IMR-90 (cell line): Measurements from ENCODE around the gene CD93.

Source experiments
- CEBPB ChIP-seq: IDR thresholded peaks from 2 replicates; pipeline ENCODE4 v1.6.1; 2012; ENCODE audit warnings: low read depth, low read length, improper control_type of control experiment
- CHD1 ChIP-seq: IDR thresholded peaks from 2 replicates; pipeline ENCODE4 v1.6.1; 2012; ENCODE audit warnings: low read depth, low read length, improper control_type of control experiment
- FOS ChIP-seq: fragments of 150-350 bp; IDR thresholded peaks from 2 replicates; pipeline ENCODE4 v1.6.1; 2016; ENCODE audit warnings: low read depth, low read length
- MAFK ChIP-seq: IDR thresholded peaks from 2 replicates; pipeline ENCODE4 v1.6.1; 2012; ENCODE audit warnings: low read depth, low read length, improper control_type of control experiment
- POLR2A ChIP-seq: IDR thresholded peaks from 2 replicates; pipeline ENCODE4 v1.6.1; 2012; ENCODE audit warnings: mild to moderate bottlenecking, low read depth, low read length
- RAD21 ChIP-seq: IDR thresholded peaks from 2 replicates; pipeline ENCODE4 v1.6.1; 2012; ENCODE audit warnings: low read length, improper control_type of control experiment
- RFX5 ChIP-seq: IDR thresholded peaks from 2 replicates; pipeline ENCODE4 v1.8.0; 2012; ENCODE audit warnings: low read depth, mild to moderate bottlenecking, low read length, moderate library complexity
- SMC3 ChIP-seq: fragments of 150-350 bp; IDR thresholded peaks from 2 replicates; pipeline ENCODE4 v1.6.1; 2016; ENCODE audit warnings: low read depth, mild to moderate bottlenecking, antibody characterized with exemption, low read length, moderate library complexity
- TF ChIP-seq, protein P1 (sequence below): conservative IDR thresholded peaks from 2 replicates; pipeline ENCODE4 v1.5.1; 2012; ENCODE audit warnings: mild to moderate bottlenecking, low read depth, low read length, improper control_type of control experiment
- TF ChIP-seq, protein P2 (sequence below): fragments of 150-350 bp; IDR thresholded peaks from 2 replicates; pipeline ENCODE4 v1.6.1; 2017; ENCODE audit warnings: mild to moderate bottlenecking, antibody characterized with exemption, low read length, low read depth

DNA sequence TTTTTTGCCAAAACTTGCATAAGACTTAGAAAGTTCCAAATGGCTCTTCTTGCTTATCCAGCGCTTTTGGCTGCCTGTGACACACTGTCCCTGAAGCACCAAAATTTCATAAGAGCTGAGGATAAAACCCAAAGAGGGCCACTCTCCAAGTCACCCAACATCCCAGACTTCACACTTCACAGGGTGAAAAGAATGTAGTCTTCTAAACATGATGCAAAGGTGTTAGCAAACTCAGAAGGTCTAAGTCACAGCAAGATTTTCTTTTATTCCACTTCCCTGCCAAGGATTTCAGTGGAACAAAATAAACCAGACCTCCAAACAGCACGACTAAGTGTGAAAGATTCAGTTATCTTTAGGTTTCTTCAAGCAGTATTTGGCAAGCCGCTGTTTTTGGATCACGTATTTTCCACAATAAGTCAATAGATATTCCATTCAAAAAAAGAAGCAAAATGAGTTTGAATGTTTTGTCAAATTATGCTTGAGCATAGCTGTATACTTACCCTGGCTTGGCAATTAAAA lies 44.6 kb upstream of the CD93 start:
- no peak for TF ChIP-seq CEBPB
- TF ChIP-seq POLR2A: no peak
- TF ChIP-seq CHD1: no peak
- TF ChIP-seq, protein P1, sequence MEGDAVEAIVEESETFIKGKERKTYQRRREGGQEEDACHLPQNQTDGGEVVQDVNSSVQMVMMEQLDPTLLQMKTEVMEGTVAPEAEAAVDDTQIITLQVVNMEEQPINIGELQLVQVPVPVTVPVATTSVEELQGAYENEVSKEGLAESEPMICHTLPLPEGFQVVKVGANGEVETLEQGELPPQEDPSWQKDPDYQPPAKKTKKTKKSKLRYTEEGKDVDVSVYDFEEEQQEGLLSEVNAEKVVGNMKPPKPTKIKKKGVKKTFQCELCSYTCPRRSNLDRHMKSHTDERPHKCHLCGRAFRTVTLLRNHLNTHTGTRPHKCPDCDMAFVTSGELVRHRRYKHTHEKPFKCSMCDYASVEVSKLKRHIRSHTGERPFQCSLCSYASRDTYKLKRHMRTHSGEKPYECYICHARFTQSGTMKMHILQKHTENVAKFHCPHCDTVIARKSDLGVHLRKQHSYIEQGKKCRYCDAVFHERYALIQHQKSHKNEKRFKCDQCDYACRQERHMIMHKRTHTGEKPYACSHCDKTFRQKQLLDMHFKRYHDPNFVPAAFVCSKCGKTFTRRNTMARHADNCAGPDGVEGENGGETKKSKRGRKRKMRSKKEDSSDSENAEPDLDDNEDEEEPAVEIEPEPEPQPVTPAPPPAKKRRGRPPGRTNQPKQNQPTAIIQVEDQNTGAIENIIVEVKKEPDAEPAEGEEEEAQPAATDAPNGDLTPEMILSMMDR: no peak
- TF ChIP-seq, protein P2, sequence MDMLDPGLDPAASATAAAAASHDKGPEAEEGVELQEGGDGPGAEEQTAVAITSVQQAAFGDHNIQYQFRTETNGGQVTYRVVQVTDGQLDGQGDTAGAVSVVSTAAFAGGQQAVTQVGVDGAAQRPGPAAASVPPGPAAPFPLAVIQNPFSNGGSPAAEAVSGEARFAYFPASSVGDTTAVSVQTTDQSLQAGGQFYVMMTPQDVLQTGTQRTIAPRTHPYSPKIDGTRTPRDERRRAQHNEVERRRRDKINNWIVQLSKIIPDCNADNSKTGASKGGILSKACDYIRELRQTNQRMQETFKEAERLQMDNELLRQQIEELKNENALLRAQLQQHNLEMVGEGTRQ: no peak
- no peak for TF ChIP-seq RFX5
- no peak for TF ChIP-seq MAFK
- TF ChIP-seq SMC3: no peak
- TF ChIP-seq RAD21: no peak
- no peak for TF ChIP-seq FOS
